K562 (cell line): Measurements from ENCODE around the gene ZNF558. TPM values are rescaled to one million over a fixed set of nuclear protein-coding genes. Genes with fewer than 3 reads are reported as not detected.
A peak's percentile ranks its signal among the peaks of the same experiment; 100 is the strongest.

Experiments
- ATAC-seq: fragments of 200-7000 bp; cut with Tn5 transposase; 3 replicates; pipeline ENCODE4 v1.9.1; 2020; ENCODE audit warnings: moderate library complexity
- BruUV-seq: library from RNA; stranded (reverse); fragments of 400-500 nt; replicated peaks from 2 replicates; lab custom pipeline; 2021; lab: Mats Ljungman, UMichigan
- CTCF ChIA-PET: fragments of 300-600 bp; formaldehyde crosslinking; extraction: SDS; loops from one replicate; lab custom pipeline; 2021; ENCODE audit warnings: low intra/inter-chr PET ratio; lab: Yijun Ruan, JAX
- POLR2A ChIA-PET: fragments of 300-600, 350-650 bp; sonication (Branson Sonifier 250); formaldehyde crosslinking; extraction: SDS; loops from one replicate; lab custom pipeline; 2021; ENCODE audit warnings: antibody characterized with exemption, inconsistent platforms; lab: Yijun Ruan, JAX
- DNase-seq, 4 experiments: peaks; one replicate each; pipeline versions ENCODE4 v3.0.0 to v3.0.0-alpha.2; 2011 to 2018; ENCODE audit warnings: low spot score in 3 of 4, mixed read lengths in 3 of 4; ENCODE audit errors: extremely low read depth in 1 of 4
- FAIRE-seq: peaks from 2 replicates; lab custom pipeline; 2011; peaks lifted over from hg19 to GRCh38; lab: Jason Lieb, UNC
- H2AFZ ChIP-seq: 2 replicates; pipeline ENCODE4 v1.6.0; 2011; ENCODE audit warnings: low read depth, low read length, control low read depth, inconsistent platforms
- H3K27ac ChIP-seq: fragments of 200-600 bp; 3 replicates; pipeline ENCODE4 v1.8.0; 2011; ENCODE audit warnings: low read depth, mild to moderate bottlenecking, control low read depth, inconsistent platforms, low read length, moderate library complexity, mixed read lengths; ENCODE audit errors: extremely low read depth
- H3K27me3 ChIP-seq, 2 experiments: fragments of 300-600 bp in 1 of 2; 2 replicates in 1 of 2; 3 replicates in 1 of 2; pipeline versions ENCODE4 v1.6.0 to v1.8.0; 2011; ENCODE audit warnings: inconsistent platforms in 2 of 2, low read length in 2 of 2, mild to moderate bottlenecking in 1 of 2, mixed read lengths in 1 of 2, moderate library complexity in 1 of 2; ENCODE audit not compliant: control insufficient read depth in 2 of 2, insufficient read depth in 2 of 2
- H3K36me3 ChIP-seq: fragments of 300-600 bp; 3 replicates; pipeline ENCODE4 v1.8.0; 2011; ENCODE audit warnings: mild to moderate bottlenecking, low read length, inconsistent platforms; ENCODE audit not compliant: control insufficient read depth, insufficient read depth
- H3K4me1 ChIP-seq, 2 experiments: fragments of 200-600 bp in 1 of 2; replicated peaks in 1 of 2; 2 replicates in 1 of 2; 3 replicates in 1 of 2; pipeline versions ENCODE4 v1.5.1 to v1.8.0; 2011; ENCODE audit warnings: inconsistent platforms in 2 of 2, low read length in 2 of 2, mild to moderate bottlenecking in 1 of 2, mixed read lengths in 1 of 2, moderate library complexity in 1 of 2; ENCODE audit not compliant: control insufficient read depth in 2 of 2, insufficient read depth in 2 of 2
- H3K4me2 ChIP-seq: 2 replicates; pipeline ENCODE4 v1.6.1; 2011; ENCODE audit warnings: low read length, control low read depth, inconsistent platforms, mixed read lengths; ENCODE audit not compliant: insufficient read depth
- H3K4me3 ChIP-seq: fragments of 200-600 bp; sonication (generic), shearing (Covaris generic); 2 replicates; pipeline ENCODE4 v1.5.1; 2016; ENCODE audit warnings: control low read depth, inconsistent platforms
- H3K79me2 ChIP-seq: fragments of 200-600 bp; 3 replicates; pipeline ENCODE4 v1.8.0; 2011; ENCODE audit warnings: low read length, inconsistent platforms; ENCODE audit not compliant: control insufficient read depth, insufficient read depth
- H3K9ac ChIP-seq, 2 experiments: 2 replicates each; pipeline versions ENCODE4 v1.6.0 to v1.6.1; 2011; ENCODE audit warnings: low read depth in 2 of 2, low read length in 2 of 2, control low read depth in 1 of 2, inconsistent platforms in 1 of 2, mild to moderate bottlenecking in 1 of 2, mixed read lengths in 1 of 2; ENCODE audit not compliant: insufficient read depth in 1 of 2
- H3K9me1 ChIP-seq: one replicate; pipeline ENCODE4 v1.6.0; 2011; ENCODE audit warnings: inconsistent platforms, mild to moderate bottlenecking, low read length, moderate library complexity; ENCODE audit not compliant: control insufficient read depth, insufficient read depth
- H3K9me3 ChIP-seq: replicated peaks from 2 replicates; pipeline ENCODE4 v1.5.1; 2011; ENCODE audit warnings: low read depth, low read length, inconsistent platforms; ENCODE audit not compliant: control insufficient read depth, insufficient read depth
- H4K20me1 ChIP-seq: replicated peaks from 2 replicates; pipeline ENCODE4 v1.6.1; 2011; ENCODE audit warnings: low read length, inconsistent platforms, mixed read lengths; ENCODE audit not compliant: control insufficient read depth, insufficient read depth
- CBX3 ChIP-seq, 2 experiments: IDR thresholded peaks; 1 replicate in 1 of 2; 2 replicates in 1 of 2; pipeline ENCODE4 v1.6.1; 2012; ENCODE audit warnings: inconsistent platforms in 2 of 2, low read length in 2 of 2, borderline replicate concordance in 1 of 2, control low read depth in 1 of 2
- EHMT2 ChIP-seq: fragments of 450-650 bp; IDR thresholded peaks from 2 replicates; pipeline ENCODE4 v1.6.1; 2018; ENCODE audit warnings: antibody characterized with exemption
- HLTF ChIP-seq: fragments of 450-650 bp; IDR thresholded peaks from 2 replicates; pipeline ENCODE4 v1.6.1; 2016
- MEIS2 ChIP-seq: fragments of 450-650 bp; IDR thresholded peaks from 2 replicates; pipeline ENCODE4 v1.6.1; 2014; ENCODE audit warnings: mild to moderate bottlenecking; ENCODE audit not compliant: partially characterized antibody
- MYNN ChIP-seq, 2 experiments: sonication (generic); formaldehyde crosslinking in 1 of 2; IDR thresholded peaks; 2 replicates each; pipeline versions ENCODE4 v1.5.0 to v1.6.1; 2016 to 2020; ENCODE audit warnings: antibody characterized with exemption in 1 of 2, missing genetic modification reagents in 1 of 2
- NCOA4 ChIP-seq: fragments of 450-650 bp; IDR thresholded peaks from 2 replicates; pipeline ENCODE4 v1.6.1; 2018; ENCODE audit warnings: mild to moderate bottlenecking; ENCODE audit not compliant: partially characterized antibody
- TRIM24 ChIP-seq, 2 experiments: fragments of 450-650 bp; IDR thresholded peaks; 2 replicates each; pipeline ENCODE4 v1.6.1; 2016
- TRIM28 ChIP-seq: fragments of 450-650 bp; IDR thresholded peaks from 2 replicates; pipeline ENCODE4 v1.6.1; 2017
- ZNF280A ChIP-seq: fragments of 450-650 bp; IDR thresholded peaks from 2 replicates; pipeline ENCODE4 v1.6.1; 2018; ENCODE audit warnings: mild to moderate bottlenecking, low read depth; ENCODE audit not compliant: partially characterized antibody
- WGBS: fragments of 100-300 bp; shearing (Covaris generic); methylation state at CpG from one replicate; pipeline ENCODE4 v1.1.6; 2016; ENCODE audit warnings: low coverage, mixed read lengths; ENCODE audit not compliant: insufficient coverage; ENCODE audit errors: missing lambda C conversion rate; 5-methylcytosine and 5-hydroxymethylcytosine counted together
- in situ Hi-C: fragments of 300-500 bp; cut with MboI; formaldehyde crosslinking; loops from 4 replicates; pipeline ENCODE4 v1.15.0; 2018; ENCODE audit warnings: inconsistent platforms, mixed read lengths
- intact Hi-C: fragments of 100-400 bp; cut with micrococcal nuclease; formaldehyde crosslinking; loops from 2 replicates; pipeline ENCODE4 v1.14.2; 2022
- polyA plus RNA-seq, 8 experiments: library from polyadenylated mRNA; depleted of rRNA in 4 of 8; stranded (reverse) in 5 of 8; unstranded in 3 of 8; fragments of >200 nt; fragmentation: Nextera tagmentation in 2 of 8; fragmentation: Illumina TruSeq in 1 of 8; extraction: Ambion mirVana in 2 of 8; extraction: Trizol in 1 of 8; gene quantifications; 2 replicates each; pipeline versions ENCODE4 v1.2.1 to v1.2.3, GENCODE V29; 2011 to 2014; ENCODE audit warnings: inconsistent platforms in 1 of 8, missing spikeins in 1 of 8
- total RNA-seq, 7 experiments: library from RNA; depleted of rRNA in 6 of 7; stranded (reverse); fragments of >200 nt in 6 of 7; fragmentation: Illumina TruSeq in 2 of 7; extraction: Trizol in 2 of 7; gene quantifications; 2 replicates each; pipeline versions ENCODE4 v1.2.1 to v1.2.3, GENCODE V29; 2011 to 2021; ENCODE audit warnings: low replicate concordance in 1 of 7
- TF ChIP-seq, protein P1 (sequence below): fragments of 150-350 bp; IDR thresholded peaks from 2 replicates; pipeline ENCODE4 v1.6.1; 2014; ENCODE audit warnings: low read depth, mild to moderate bottlenecking, low read length, borderline replicate concordance
- TF ChIP-seq, protein P2 (sequence below): fragments of 450-650 bp; IDR thresholded peaks from 2 replicates; pipeline ENCODE4 v1.6.1; 2016
- TF ChIP-seq, protein P3 (sequence below): fragments of 250-450 bp; sonication (Bioruptor Pico); IDR thresholded peaks from 2 replicates; pipeline ENCODE4 v1.9.0; 2021; ENCODE audit warnings: mild to moderate bottlenecking, inconsistent platforms

Gene ZNF558
- total and polyA plus RNA-seq, 9 of the 15 experiments (the other 6 are each of a cell fraction or from before 2014, with no cell fraction given), result 5.4 to 47.6 (median 21.2) TPM

DNA sequence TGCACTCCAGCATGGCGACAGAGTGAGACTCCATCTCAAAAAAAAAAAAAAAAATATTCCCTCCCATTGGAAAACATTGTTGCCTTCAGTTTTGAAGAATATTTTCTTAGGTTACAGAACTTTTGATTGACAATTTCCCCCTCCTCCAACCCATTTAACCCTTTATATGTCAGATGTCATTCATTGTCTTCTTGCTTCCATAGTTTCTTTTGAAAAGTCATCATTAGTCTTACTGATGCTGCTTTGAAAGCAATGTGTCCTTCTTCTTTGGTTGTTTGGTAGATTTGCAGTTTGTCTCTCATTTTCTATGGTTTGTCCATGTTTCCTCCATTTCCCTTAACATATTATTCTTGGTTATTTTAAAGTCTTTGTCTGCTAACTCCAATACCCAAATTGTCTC is 25.4 kb downstream of the ZNF558 start:
- in situ Hi-C loops (no loop called here), intact Hi-C loops (no loop called here)
- ChIA-PET POLR2A (no interaction called here), CTCF (no interaction called here)
- peaks cover 19% of the 10 kb centered on the region for H3K36me3 ChIP-seq
- H3K27me3 ChIP-seq, result no peaks in the 10 kb centered on the region
- H3K4me1 ChIP-seq, result no peaks in the 10 kb centered on the region
- H3K4me3 ChIP-seq, result no peak overlapping the region
- no peaks in the 10 kb centered on the region for H3K79me2 ChIP-seq
- FAIRE-seq (no peak), DNase-seq (no peak), ATAC-seq (no peak)
- no peaks in the 10 kb centered on the region for H3K9me1 ChIP-seq
- no TSS peak for BruUV-seq
- no peaks in the 10 kb centered on the region for H4K20me1 ChIP-seq
- H3K9ac ChIP-seq, result no peak overlapping the region
- no peak overlapping the region for H2AFZ ChIP-seq
- H3K4me2 ChIP-seq, result no peak overlapping the region
- peaks cover 28% of the 10 kb centered on the region for H3K9me3 ChIP-seq
- no peak overlapping the region for H3K27ac ChIP-seq
- WGBS, result 100% methylated on average over 1 of the region's 1 CpG
- TF ChIP-seq, protein P1, sequence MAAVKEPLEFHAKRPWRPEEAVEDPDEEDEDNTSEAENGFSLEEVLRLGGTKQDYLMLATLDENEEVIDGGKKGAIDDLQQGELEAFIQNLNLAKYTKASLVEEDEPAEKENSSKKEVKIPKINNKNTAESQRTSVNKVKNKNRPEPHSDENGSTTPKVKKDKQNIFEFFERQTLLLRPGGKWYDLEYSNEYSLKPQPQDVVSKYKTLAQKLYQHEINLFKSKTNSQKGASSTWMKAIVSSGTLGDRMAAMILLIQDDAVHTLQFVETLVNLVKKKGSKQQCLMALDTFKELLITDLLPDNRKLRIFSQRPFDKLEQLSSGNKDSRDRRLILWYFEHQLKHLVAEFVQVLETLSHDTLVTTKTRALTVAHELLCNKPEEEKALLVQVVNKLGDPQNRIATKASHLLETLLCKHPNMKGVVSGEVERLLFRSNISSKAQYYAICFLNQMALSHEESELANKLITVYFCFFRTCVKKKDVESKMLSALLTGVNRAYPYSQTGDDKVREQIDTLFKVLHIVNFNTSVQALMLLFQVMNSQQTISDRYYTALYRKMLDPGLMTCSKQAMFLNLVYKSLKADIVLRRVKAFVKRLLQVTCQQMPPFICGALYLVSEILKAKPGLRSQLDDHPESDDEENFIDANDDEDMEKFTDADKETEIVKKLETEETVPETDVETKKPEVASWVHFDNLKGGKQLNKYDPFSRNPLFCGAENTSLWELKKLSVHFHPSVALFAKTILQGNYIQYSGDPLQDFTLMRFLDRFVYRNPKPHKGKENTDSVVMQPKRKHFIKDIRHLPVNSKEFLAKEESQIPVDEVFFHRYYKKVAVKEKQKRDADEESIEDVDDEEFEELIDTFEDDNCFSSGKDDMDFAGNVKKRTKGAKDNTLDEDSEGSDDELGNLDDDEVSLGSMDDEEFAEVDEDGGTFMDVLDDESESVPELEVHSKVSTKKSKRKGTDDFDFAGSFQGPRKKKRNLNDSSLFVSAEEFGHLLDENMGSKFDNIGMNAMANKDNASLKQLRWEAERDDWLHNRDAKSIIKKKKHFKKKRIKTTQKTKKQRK, result no peak
- TF ChIP-seq MEIS2 (peak; percentile 47), NCOA4 (no peak), TRIM24 (IDR thresholded peaks at IDR 0.05) (peak in 1 of 2 experiments; percentile 59; a peak in 2 of 4 replicates), CBX3 (IDR thresholded peaks at IDR 0.05; ENCODE audit: borderline replicate concordance in 1 of 2, low read length in 2 of 2) (peak in 1 of 2 experiments; percentile 97; a peak in 2 of 3 replicates), MYNN (IDR thresholded peaks at IDR 0.05) (no peak), MYNN (CRISPR knock-in tag; IDR thresholded peaks at IDR 0.05) (no peak), TRIM28 (peak; percentile 97), ZNF280A (peak; percentile 45), EHMT2 (peak; percentile 27; the same call in 1 of the 2 replicates), HLTF (no peak)
- TF ChIP-seq, protein P2, sequence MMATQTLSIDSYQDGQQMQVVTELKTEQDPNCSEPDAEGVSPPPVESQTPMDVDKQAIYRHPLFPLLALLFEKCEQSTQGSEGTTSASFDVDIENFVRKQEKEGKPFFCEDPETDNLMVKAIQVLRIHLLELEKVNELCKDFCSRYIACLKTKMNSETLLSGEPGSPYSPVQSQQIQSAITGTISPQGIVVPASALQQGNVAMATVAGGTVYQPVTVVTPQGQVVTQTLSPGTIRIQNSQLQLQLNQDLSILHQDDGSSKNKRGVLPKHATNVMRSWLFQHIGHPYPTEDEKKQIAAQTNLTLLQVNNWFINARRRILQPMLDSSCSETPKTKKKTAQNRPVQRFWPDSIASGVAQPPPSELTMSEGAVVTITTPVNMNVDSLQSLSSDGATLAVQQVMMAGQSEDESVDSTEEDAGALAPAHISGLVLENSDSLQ, result peak; percentile 83
- TF ChIP-seq, protein P3, sequence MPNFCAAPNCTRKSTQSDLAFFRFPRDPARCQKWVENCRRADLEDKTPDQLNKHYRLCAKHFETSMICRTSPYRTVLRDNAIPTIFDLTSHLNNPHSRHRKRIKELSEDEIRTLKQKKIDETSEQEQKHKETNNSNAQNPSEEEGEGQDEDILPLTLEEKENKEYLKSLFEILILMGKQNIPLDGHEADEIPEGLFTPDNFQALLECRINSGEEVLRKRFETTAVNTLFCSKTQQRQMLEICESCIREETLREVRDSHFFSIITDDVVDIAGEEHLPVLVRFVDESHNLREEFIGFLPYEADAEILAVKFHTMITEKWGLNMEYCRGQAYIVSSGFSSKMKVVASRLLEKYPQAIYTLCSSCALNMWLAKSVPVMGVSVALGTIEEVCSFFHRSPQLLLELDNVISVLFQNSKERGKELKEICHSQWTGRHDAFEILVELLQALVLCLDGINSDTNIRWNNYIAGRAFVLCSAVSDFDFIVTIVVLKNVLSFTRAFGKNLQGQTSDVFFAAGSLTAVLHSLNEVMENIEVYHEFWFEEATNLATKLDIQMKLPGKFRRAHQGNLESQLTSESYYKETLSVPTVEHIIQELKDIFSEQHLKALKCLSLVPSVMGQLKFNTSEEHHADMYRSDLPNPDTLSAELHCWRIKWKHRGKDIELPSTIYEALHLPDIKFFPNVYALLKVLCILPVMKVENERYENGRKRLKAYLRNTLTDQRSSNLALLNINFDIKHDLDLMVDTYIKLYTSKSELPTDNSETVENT, result no peak
